ENCODE data around the gene CD36.

CD36 gene

GRCh38 chr7:80671744-80672143 lies 33.3 kb downstream of the CD36 start:
- no peak overlapping the region for H3K4me3 ChIP-seq (ENCODE audit: low read depth, low read length)
- TF ChIP-seq CTCF (IDR thresholded peaks at IDR 0.05; ENCODE audit: borderline replicate concordance, insufficient read depth, low read depth, low read length), result no peak

GRCh38 chr7:80675090-80675489 lies 36.6 kb downstream of the CD36 start:
- H3K4me3 ChIP-seq (ENCODE audit: low read depth, low read length), result no peak overlapping the region
- no peak for TF ChIP-seq CTCF (IDR thresholded peaks at IDR 0.05; ENCODE audit: borderline replicate concordance, insufficient read depth, low read depth, low read length)

- TF ChIP-seq CTCF (IDR thresholded peaks at IDR 0.05; ENCODE audit: borderline replicate concordance, insufficient read depth, low read depth, low read length), result no peak
- no peak overlapping the region for H3K4me3 ChIP-seq (ENCODE audit: low read depth, low read length)
Measured at GRCh38 chr7:80676404-80676803, 38.0 kb downstream of the CD36 start.

GRCh38 chr7:80677629-80678028 lies 39.2 kb downstream of the CD36 start:
- H3K4me3 ChIP-seq (ENCODE audit: low read depth, low read length), result no peak overlapping the region
- no peak for TF ChIP-seq CTCF (IDR thresholded peaks at IDR 0.05; ENCODE audit: borderline replicate concordance, insufficient read depth, low read depth, low read length)

- TF ChIP-seq CTCF (IDR thresholded peaks at IDR 0.05; ENCODE audit: borderline replicate concordance, insufficient read depth, low read depth, low read length), result no peak
- no peak overlapping the region for H3K4me3 ChIP-seq (ENCODE audit: low read depth, low read length)
Measured at GRCh38 chr7:80678707-80679106, 40.3 kb downstream of the CD36 start.

GRCh38 chr7:80679921-80680907 lies 41.8 kb downstream of the CD36 start:
- TF ChIP-seq CTCF (IDR thresholded peaks at IDR 0.05; ENCODE audit: borderline replicate concordance, insufficient read depth, low read depth, low read length), result no peak
- no peak overlapping the region for H3K4me3 ChIP-seq (ENCODE audit: low read depth, low read length)

Measured in GM12875 (cell line).